Caco-2 (cell line): ENCODE data around the gene TRPV5. TPM values are rescaled to one million over a fixed set of nuclear protein-coding genes. Genes with fewer than 3 reads are reported as not detected.

Experiments used
- BruUV-seq: library from RNA; stranded (reverse); fragments of 400-500 nt; replicated peaks from 2 replicates; lab custom pipeline; 2021; lab: Mats Ljungman, UMichigan
- CTCF ChIA-PET: fragments of 300-600 bp; sonication (Branson Sonifier 250); formaldehyde crosslinking; loops from one replicate; lab custom pipeline; 2022; ENCODE audit warnings: antibody characterized with exemption; lab: Charles Lee
- POLR2A ChIA-PET: fragments of 300-600 bp; sonication (Branson Sonifier 250); formaldehyde crosslinking; loops from one replicate; lab custom pipeline; 2022; ENCODE audit warnings: antibody characterized with exemption; lab: Charles Lee
- DNase-seq, 2 experiments: peaks; one replicate each; pipeline versions ENCODE4 v3.0.0 to v3.0.0-alpha.2; 2020 to 2022
- H3K27me3 ChIP-seq: replicated peaks from 2 replicates; pipeline ENCODE4 v1.6.0; 2011; ENCODE audit warnings: low read length; ENCODE audit not compliant: control insufficient read depth, insufficient read depth
- H3K36me3 ChIP-seq: 2 replicates; pipeline ENCODE4 v1.5.1; 2011; ENCODE audit warnings: low read length; ENCODE audit not compliant: control insufficient read depth, insufficient read depth
- H3K4me1 ChIP-seq: fragments of 250-450 bp; sonication (Bioruptor Pico); 2 replicates; pipeline ENCODE4 v1.5.1; 2020; ENCODE audit warnings: mild to moderate bottlenecking
- H3K4me3 ChIP-seq: 2 replicates; pipeline ENCODE4 v1.5.1; 2011; ENCODE audit warnings: low read depth, mild to moderate bottlenecking, control low read depth, low read length
- H3K9me3 ChIP-seq: fragments of 250-450 bp; sonication (Bioruptor Pico); 2 replicates; pipeline ENCODE4 v1.5.1; 2020; ENCODE audit warnings: mild to moderate bottlenecking, moderate library complexity
- H3K27ac Mint-ChIP-seq: one replicate; pipeline ENCODE4 v1.8.0; 2022; ENCODE audit warnings: mixed read lengths; ENCODE audit not compliant: unreplicated experiment
- H3K27me3 Mint-ChIP-seq: one replicate; pipeline ENCODE4 v1.8.0; 2022; ENCODE audit warnings: mixed read lengths; ENCODE audit not compliant: insufficient read depth, unreplicated experiment
- H3K36me3 Mint-ChIP-seq: one replicate; pipeline ENCODE4 v1.8.0; 2022; ENCODE audit warnings: mild to moderate bottlenecking, mixed read lengths; ENCODE audit not compliant: insufficient read depth, unreplicated experiment
- H3K4me1 Mint-ChIP-seq: one replicate; pipeline ENCODE4 v1.8.0; 2022; ENCODE audit warnings: low read depth, mixed read lengths; ENCODE audit not compliant: unreplicated experiment
- H3K4me3 Mint-ChIP-seq: one replicate; pipeline ENCODE4 v1.8.0; 2022; ENCODE audit warnings: mild to moderate bottlenecking, moderate library complexity, mixed read lengths; ENCODE audit not compliant: unreplicated experiment
- H3K9me3 Mint-ChIP-seq: one replicate; pipeline ENCODE4 v1.8.0; 2022; ENCODE audit warnings: mixed read lengths; ENCODE audit not compliant: unreplicated experiment
- CTCF ChIP-seq, 2 experiments: fragments of 200-600 bp in 1 of 2; IDR thresholded peaks; 1 replicate in 1 of 2; 2 replicates in 1 of 2; pipeline versions ENCODE4 v1.5.1 to v1.8.0; 2011 to 2022; ENCODE audit warnings: antibody characterized with exemption in 1 of 2, control low read depth in 1 of 2, inconsistent platforms in 1 of 2, low read depth in 1 of 2, low read length in 1 of 2, mild to moderate bottlenecking in 1 of 2, moderate library complexity in 1 of 2; ENCODE audit not compliant: insufficient read depth in 1 of 2, severe bottlenecking in 1 of 2, unreplicated experiment in 1 of 2
- intact Hi-C: fragments of 100-400 bp; cut with micrococcal nuclease; formaldehyde crosslinking; loops from one replicate; pipeline ENCODE4 v1.10.0; 2022; ENCODE audit not compliant: unreplicated experiment
- total RNA-seq: library from RNA; stranded (reverse); gene quantifications from 2 replicates; pipeline ENCODE4 v1.2.3, GENCODE V29; 2022

Gene TRPV5
- total RNA-seq, 1 experiment from 2014 or later = not detected

- Histone ChIP-seq H3K9me3 (no peaks in the 10 kb centered on the region), H3K27me3 (no peaks in the 10 kb centered on the region), H3K4me3 (no peak overlapping the region), H3K36me3 (no peaks in the 10 kb centered on the region), H3K4me1 (no peaks in the 10 kb centered on the region)
- no peaks in the 10 kb centered on the region for H3K9me3 Mint-ChIP-seq
- ChIA-PET CTCF (no interaction called here), POLR2A (no interaction called here)
- H3K4me1 Mint-ChIP-seq = no peaks in the 10 kb centered on the region
- no peak overlapping the region for H3K4me3 Mint-ChIP-seq
- peaks cover 8% of the 10 kb centered on the region for H3K27me3 Mint-ChIP-seq
- H3K27ac Mint-ChIP-seq = no peak overlapping the region
- no TSS peak for BruUV-seq
- no peak for TF ChIP-seq CTCF (IDR thresholded peaks at IDR 0.05; ENCODE audit: insufficient read depth in 1 of 2, low read depth in 1 of 2, low read length in 1 of 2, severe bottlenecking in 1 of 2, unreplicated experiment in 1 of 2)
- intact Hi-C loops = no loop called here
- no peak for DNase-seq
- H3K36me3 Mint-ChIP-seq = no peaks in the 10 kb centered on the region
These were observed 72.6 kb downstream of the TRPV5 start for GRCh38 chr7:142860968-142861367.

- ChIA-PET POLR2A (no interaction called here), CTCF (no interaction called here)
- Histone ChIP-seq H3K27me3 (no peaks in the 10 kb centered on the region; the same call in 1 of the 2 replicates), H3K4me3 (no peak overlapping the region), H3K36me3 (no peaks in the 10 kb centered on the region), H3K4me1 (peaks cover 6% of the 10 kb centered on the region; the same call in 1 of the 2 replicates), H3K9me3 (no peaks in the 10 kb centered on the region)
- H3K4me1 Mint-ChIP-seq = no peaks in the 10 kb centered on the region
- intact Hi-C loops = no loop called here
- no TSS peak for BruUV-seq
- H3K4me3 Mint-ChIP-seq = no peak overlapping the region
- H3K36me3 Mint-ChIP-seq = no peaks in the 10 kb centered on the region
- no peak overlapping the region for H3K27ac Mint-ChIP-seq
- no peaks in the 10 kb centered on the region for H3K9me3 Mint-ChIP-seq
- H3K27me3 Mint-ChIP-seq = peaks cover 9% of the 10 kb centered on the region
- no peak for TF ChIP-seq CTCF (IDR thresholded peaks at IDR 0.05; ENCODE audit: insufficient read depth in 1 of 2, low read depth in 1 of 2, low read length in 1 of 2, severe bottlenecking in 1 of 2, unreplicated experiment in 1 of 2)
- no peak for DNase-seq
These were observed 73.7 kb downstream of the TRPV5 start for GRCh38 chr7:142859829-142860228.

- H3K27ac Mint-ChIP-seq = no peak overlapping the region
- no peaks in the 10 kb centered on the region for H3K4me1 Mint-ChIP-seq
- ChIA-PET POLR2A (no interaction called here), CTCF (no interaction called here)
- Histone ChIP-seq H3K9me3 (no peaks in the 10 kb centered on the region), H3K36me3 (no peaks in the 10 kb centered on the region), H3K4me3 (no peak overlapping the region), H3K4me1 (peaks cover 6% of the 10 kb centered on the region; the same call in 1 of the 2 replicates), H3K27me3 (no peaks in the 10 kb centered on the region; the same call in 1 of the 2 replicates)
- no TSS peak for BruUV-seq
- TF ChIP-seq CTCF (IDR thresholded peaks at IDR 0.05; ENCODE audit: insufficient read depth in 1 of 2, low read depth in 1 of 2, low read length in 1 of 2, severe bottlenecking in 1 of 2, unreplicated experiment in 1 of 2) = no peak
- no peak overlapping the region for H3K4me3 Mint-ChIP-seq
- no peaks in the 10 kb centered on the region for H3K36me3 Mint-ChIP-seq
- intact Hi-C loops = no loop called here
- DNase-seq = no peak
- H3K27me3 Mint-ChIP-seq = peaks cover 9% of the 10 kb centered on the region
- H3K9me3 Mint-ChIP-seq = no peaks in the 10 kb centered on the region
These were observed 74.1 kb downstream of the TRPV5 start for GRCh38 chr7:142859411-142859810.

Other genes starting within 250 kb of the TRPV5 start
- gene PRSS1, start 184.3 kb downstream of the TRPV5 start, total RNA-seq = 18.1 TPM in 2 replicates
- 8.8 and 9.3 TPM in 2 replicates for gene PRSS2, start 162.8 kb downstream of the TRPV5 start, total RNA-seq
- 2.7 and 3.9 TPM in 2 replicates for gene EPHB6, start 78.7 kb downstream of the TRPV5 start, total RNA-seq
- gene TRPV6, start 48.0 kb downstream of the TRPV5 start, total RNA-seq = 2.3 and 4.0 TPM in 2 replicates
- not detected in 2 replicates for gene LLCFC1, start 5.7 kb upstream of the TRPV5 start, total RNA-seq
- gene KEL, start 28.6 kb upstream of the TRPV5 start, total RNA-seq = 0.35 TPM in 1 of 2 replicates, not detected in the other
- gene OR9A2, start 93.4 kb upstream of the TRPV5 start, total RNA-seq = not detected in 2 replicates
- not detected in 2 replicates for gene OR6V1, start 118.6 kb upstream of the TRPV5 start, total RNA-seq
- not detected in 2 replicates for gene PIP, start 198.3 kb upstream of the TRPV5 start, total RNA-seq
- not detected in 2 replicates for gene TAS2R39, start 249.7 kb upstream of the TRPV5 start, total RNA-seq